Smooth muscle cell (in vitro differentiated cells): ENCODE measurements around the gene FOXL2NB. TPM values are rescaled to one million over a fixed set of nuclear protein-coding genes. Genes with fewer than 3 reads are reported as not detected.
A peak's percentile ranks its signal among the peaks of the same experiment; 100 is the strongest.

ENCODE experiments used
- DNase-seq: peaks from one replicate; lab custom pipeline; 2025; ENCODE audit not compliant: unreplicated experiment; lab: John Stamatoyannopoulos, UW
- H2AFZ ChIP-seq: fragments of 200-600 bp; sonication (generic); 2 replicates; pipeline ENCODE4 v1.6.0; 2016; ENCODE audit warnings: antibody characterized with exemption, low read depth, mild to moderate bottlenecking
- H3F3A ChIP-seq: fragments of 200-600 bp; sonication (generic); 2 replicates; pipeline ENCODE4 v1.6.0; 2017; ENCODE audit warnings: antibody characterized with exemption, low read depth
- H3K27ac ChIP-seq: fragments of 200-600 bp; sonication (generic); 2 replicates; pipeline ENCODE4 v1.5.1; 2016; ENCODE audit warnings: low read depth, mild to moderate bottlenecking
- H3K27me3 ChIP-seq: fragments of 200-600 bp; sonication (generic); 2 replicates; pipeline ENCODE4 v1.6.1; 2016; ENCODE audit warnings: low read depth, mild to moderate bottlenecking
- H3K36me3 ChIP-seq: fragments of 200-600 bp; sonication (generic); 2 replicates; pipeline ENCODE4 v1.5.1; 2016; ENCODE audit warnings: low read depth
- H3K4me1 ChIP-seq: fragments of 200-600 bp; sonication (generic); 2 replicates; pipeline ENCODE4 v1.5.1; 2016; ENCODE audit warnings: low read depth
- H3K4me2 ChIP-seq: fragments of 200-600 bp; sonication (generic); 2 replicates; pipeline ENCODE4 v1.6.0; 2016; ENCODE audit warnings: mild to moderate bottlenecking
- H3K4me3 ChIP-seq: fragments of 200-600 bp; sonication (generic); 2 replicates; pipeline ENCODE4 v1.5.1; 2016; ENCODE audit warnings: mild to moderate bottlenecking
- H3K79me2 ChIP-seq: fragments of 200-600 bp; sonication (generic); 2 replicates; pipeline ENCODE4 v1.6.0; 2016; ENCODE audit warnings: low read depth, mild to moderate bottlenecking
- H3K9ac ChIP-seq: fragments of 200-600 bp; sonication (generic); 2 replicates; pipeline ENCODE4 v1.6.0; 2016; ENCODE audit warnings: low read depth
- H3K9me3 ChIP-seq: fragments of 200-600 bp; sonication (generic); replicated peaks from 2 replicates; pipeline ENCODE4 v1.5.1; 2016; ENCODE audit warnings: low read depth
- H4K20me1 ChIP-seq: fragments of 200-600 bp; sonication (generic); 2 replicates; pipeline ENCODE4 v1.6.0; 2016; ENCODE audit warnings: low read depth
- WGBS: methylation state at CpG from one replicate; pipeline ENCODE4 v1.1.7; 2016; ENCODE audit warnings: low lambda C conversion rate; 5-methylcytosine and 5-hydroxymethylcytosine counted together
- polyA plus RNA-seq: library from polyadenylated mRNA; unstranded; fragments of >200 nt; fragmentation: Nextera tagmentation; extraction: Ambion mirVana; gene quantifications from 2 replicates; pipeline ENCODE4 v1.2.1, GENCODE V29; 2016
- total RNA-seq: library from RNA; depleted of rRNA; stranded (reverse); fragments of >200 nt; gene quantifications from 2 replicates; pipeline ENCODE4 v1.2.3, GENCODE V29; 2014
- TF ChIP-seq, protein P1 (sequence below): fragments of 200-600 bp; sonication (generic); IDR thresholded peaks from 2 replicates; pipeline ENCODE4 v1.5.1; 2017; ENCODE audit warnings: borderline replicate concordance, mild to moderate bottlenecking, antibody characterized with exemption; ENCODE audit not compliant: insufficient read depth, poor library complexity, severe bottlenecking

FOXL2NB gene
- total and polyA plus RNA-seq, 2 experiments from 2014 or later: not detected

DNA sequence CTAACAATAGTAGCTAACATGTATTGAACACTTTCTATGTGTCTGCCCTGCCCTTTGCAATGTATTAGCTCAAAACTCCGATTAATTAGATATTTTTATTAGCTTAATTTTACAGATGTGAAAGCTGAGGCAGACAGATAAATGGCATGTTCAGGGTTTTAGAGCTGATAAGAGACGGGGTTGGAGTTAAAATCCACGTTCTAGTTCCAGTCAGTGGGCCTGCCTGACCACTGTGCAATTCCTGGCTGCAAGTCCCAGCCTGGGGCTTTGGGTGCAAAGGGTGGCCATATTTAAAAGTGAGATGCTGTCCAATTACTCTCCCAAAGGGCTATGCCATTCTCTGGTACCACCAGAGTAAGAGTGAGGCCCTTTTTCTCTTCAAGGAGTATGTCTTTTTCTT, 33.3 kb upstream of the FOXL2NB start:
- Histone ChIP-seq H2AFZ (no peak overlapping the region), H3K9ac (no peak overlapping the region), H3K9me3 (no peaks in the 10 kb centered on the region), H3F3A (no peaks in the 10 kb centered on the region), H3K4me3 (no peak overlapping the region), H3K27ac (no peak overlapping the region), H3K36me3 (no peaks in the 10 kb centered on the region), H3K27me3 (no peaks in the 10 kb centered on the region), H3K4me1 (no peaks in the 10 kb centered on the region), H3K79me2 (no peaks in the 10 kb centered on the region), H3K4me2 (no peak overlapping the region), H4K20me1 (no peaks in the 10 kb centered on the region)
- DNase-seq: no peak
- 82% methylated on average over 3 of the region's 3 CpGs for WGBS
- TF ChIP-seq, protein P1, sequence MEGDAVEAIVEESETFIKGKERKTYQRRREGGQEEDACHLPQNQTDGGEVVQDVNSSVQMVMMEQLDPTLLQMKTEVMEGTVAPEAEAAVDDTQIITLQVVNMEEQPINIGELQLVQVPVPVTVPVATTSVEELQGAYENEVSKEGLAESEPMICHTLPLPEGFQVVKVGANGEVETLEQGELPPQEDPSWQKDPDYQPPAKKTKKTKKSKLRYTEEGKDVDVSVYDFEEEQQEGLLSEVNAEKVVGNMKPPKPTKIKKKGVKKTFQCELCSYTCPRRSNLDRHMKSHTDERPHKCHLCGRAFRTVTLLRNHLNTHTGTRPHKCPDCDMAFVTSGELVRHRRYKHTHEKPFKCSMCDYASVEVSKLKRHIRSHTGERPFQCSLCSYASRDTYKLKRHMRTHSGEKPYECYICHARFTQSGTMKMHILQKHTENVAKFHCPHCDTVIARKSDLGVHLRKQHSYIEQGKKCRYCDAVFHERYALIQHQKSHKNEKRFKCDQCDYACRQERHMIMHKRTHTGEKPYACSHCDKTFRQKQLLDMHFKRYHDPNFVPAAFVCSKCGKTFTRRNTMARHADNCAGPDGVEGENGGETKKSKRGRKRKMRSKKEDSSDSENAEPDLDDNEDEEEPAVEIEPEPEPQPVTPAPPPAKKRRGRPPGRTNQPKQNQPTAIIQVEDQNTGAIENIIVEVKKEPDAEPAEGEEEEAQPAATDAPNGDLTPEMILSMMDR: no peak

DNA sequence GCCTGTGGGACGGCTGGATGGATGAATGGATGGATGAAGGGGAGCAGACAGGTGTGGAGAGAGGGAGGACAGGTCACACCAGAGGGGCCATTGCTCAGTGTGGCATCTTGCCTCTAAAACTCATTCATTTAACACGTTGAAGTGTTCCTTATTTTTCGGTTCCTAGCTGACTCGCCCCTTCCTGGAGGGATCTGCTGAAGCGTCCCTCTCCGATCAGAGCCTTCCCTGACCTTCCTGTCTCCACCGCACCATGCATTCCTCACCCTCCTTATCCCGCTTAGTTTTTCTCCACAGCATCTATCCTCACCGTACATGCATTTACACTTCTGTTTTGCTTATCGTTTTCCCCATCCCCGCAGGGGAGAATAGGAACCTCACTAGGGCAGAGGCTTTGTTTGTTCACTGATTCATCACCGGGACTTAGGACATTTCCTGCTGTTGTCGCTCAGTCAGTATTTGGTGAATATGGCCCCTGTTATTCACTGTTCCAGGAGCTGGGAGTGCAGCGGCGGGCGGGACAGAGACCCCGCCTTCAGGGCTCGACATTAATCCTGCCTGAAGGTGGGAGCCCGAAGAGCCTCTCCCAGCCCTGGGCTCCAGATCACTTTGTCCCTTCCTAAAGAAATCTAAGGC, 32.0 kb upstream of the FOXL2NB start:
- H3K79me2 ChIP-seq: no peaks in the 10 kb centered on the region
- DNase-seq: no peak
- no peaks in the 10 kb centered on the region for H3K4me1 ChIP-seq
- H3F3A ChIP-seq: no peaks in the 10 kb centered on the region
- peak overlapping the region; percentile 89 for H3K4me3 ChIP-seq
- TF ChIP-seq, protein P1: no peak
- peak overlapping the region; percentile 99 for H2AFZ ChIP-seq
- no peaks in the 10 kb centered on the region for H3K27me3 ChIP-seq
- H3K27ac ChIP-seq: no peak overlapping the region
- 14% methylated on average over 19 of the region's 19 CpGs for WGBS
- no peaks in the 10 kb centered on the region for H4K20me1 ChIP-seq
- no peaks in the 10 kb centered on the region for H3K9me3 ChIP-seq
- peak overlapping the region; percentile 94 for H3K4me2 ChIP-seq
- H3K36me3 ChIP-seq: no peaks in the 10 kb centered on the region
- H3K9ac ChIP-seq: no peak overlapping the region

DNA sequence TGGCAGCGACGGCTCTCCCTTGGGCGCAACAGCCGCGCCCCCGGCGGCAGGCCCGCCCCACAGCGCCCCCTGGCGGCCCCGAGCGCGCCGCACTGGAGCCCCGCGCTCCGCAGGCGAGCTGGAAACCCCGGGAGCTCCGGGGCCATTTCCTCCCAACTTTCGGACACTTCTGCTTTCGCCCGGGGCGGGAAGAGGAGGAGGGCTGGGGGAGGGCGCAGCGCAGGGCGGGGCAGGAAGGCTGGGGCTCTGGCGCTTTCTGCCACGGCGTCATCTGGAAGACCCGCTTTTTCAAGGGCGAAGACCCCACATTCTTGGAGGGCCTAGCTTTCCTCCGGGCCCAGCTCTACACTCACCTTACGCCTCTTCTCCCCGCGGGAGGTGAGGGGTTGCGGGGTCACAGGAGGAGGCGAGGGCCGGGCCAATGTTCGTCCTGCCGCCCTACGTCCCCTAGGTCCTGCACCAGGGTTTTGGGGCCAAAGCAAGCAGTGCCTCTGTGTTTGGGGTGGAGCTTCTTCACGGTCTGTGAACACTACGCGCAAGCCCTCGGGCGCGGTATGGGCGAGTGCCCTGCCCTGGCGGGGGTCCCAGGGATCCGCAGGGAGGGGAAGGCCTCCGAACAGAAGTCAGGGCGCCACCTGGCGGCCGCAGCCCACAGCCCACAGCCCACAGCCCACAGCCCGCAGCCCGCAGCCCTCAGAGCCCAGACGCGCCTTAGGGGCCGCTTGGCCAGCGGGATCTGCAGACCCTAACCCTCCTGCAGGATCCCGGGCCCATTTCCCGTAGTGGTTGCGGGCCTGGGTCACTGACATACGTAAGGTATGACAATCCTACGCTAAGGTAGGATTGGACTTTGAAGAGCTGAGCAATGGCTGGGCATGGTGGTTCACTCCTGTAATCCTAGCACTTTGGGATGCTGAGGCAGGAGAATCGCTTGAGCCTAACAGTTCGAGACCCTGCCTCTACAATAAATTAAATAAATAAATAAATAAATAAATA, 31.2 kb upstream of the FOXL2NB start:
- Histone ChIP-seq H3F3A (no peaks in the 10 kb centered on the region), H3K9me3 (no peaks in the 10 kb centered on the region), H3K4me1 (no peaks in the 10 kb centered on the region), H3K79me2 (no peaks in the 10 kb centered on the region), H3K4me3 (peak overlapping the region; percentile 89), H3K27ac (no peak overlapping the region), H3K9ac (peak overlapping the region; percentile 37), H4K20me1 (no peaks in the 10 kb centered on the region), H3K4me2 (peak overlapping the region; percentile 94), H3K27me3 (no peaks in the 10 kb centered on the region), H3K36me3 (no peaks in the 10 kb centered on the region), H2AFZ (peak overlapping the region; percentile 99)
- TF ChIP-seq, protein P1: peak; percentile 98
- DNase-seq: peak; percentile 80
- WGBS: 6% methylated on average over 43 of the region's 68 CpGs
